HepG2 (cell line): Measurements from ENCODE around the gene UBE2M. TPM values are rescaled to one million over a fixed set of nuclear protein-coding genes. Genes with fewer than 3 reads are reported as not detected.

Experiments
- KLF11 ChIP-seq: IDR thresholded peaks from 2 replicates; pipeline ENCODE4 v1.6.1; 2016; ENCODE audit warnings: missing compliant biosample characterization
- NCOA5 ChIP-seq: sonication (generic); formaldehyde crosslinking; IDR thresholded peaks from 2 replicates; pipeline ENCODE4 v1.4.0; 2020; ENCODE audit warnings: missing genetic modification reagents
- ZEB1 ChIP-seq: IDR thresholded peaks from 2 replicates; pipeline ENCODE4 v1.6.1; 2012; ENCODE audit warnings: mild to moderate bottlenecking, low read depth, inconsistent platforms; ENCODE audit not compliant: insufficient replicate concordance
- ZNF468 ChIP-seq: sonication (generic); formaldehyde crosslinking; IDR thresholded peaks from 2 replicates; pipeline ENCODE4 v1.8.0; 2022; ENCODE audit warnings: mild to moderate bottlenecking, moderate library complexity, missing genetic modification reagents
- polyA plus RNA-seq, 8 experiments: library from polyadenylated mRNA; depleted of rRNA in 3 of 8; stranded (reverse) in 7 of 8; unstranded in 1 of 8; fragments of >200 nt; fragmentation: Illumina TruSeq in 4 of 8; extraction: Trizol in 4 of 8; gene quantifications; 2 replicates each; pipeline versions ENCODE4 v1.2.1 to v1.2.3, GENCODE V29; 2011 to 2016; ENCODE audit warnings: low read depth in 4 of 8, missing spikeins in 1 of 8, mixed read lengths in 1 of 8; ENCODE audit not compliant: insufficient read depth in 1 of 8
- total RNA-seq, 5 experiments: library from RNA; depleted of rRNA; stranded (reverse); fragments of >200 nt; fragmentation: Illumina TruSeq; extraction: Trizol; gene quantifications; 2 replicates each; pipeline ENCODE4 v1.2.3, GENCODE V29; 2016; ENCODE audit warnings: low read depth in 1 of 5
- TF ChIP-seq, protein P1 (sequence below): IDR thresholded peaks from 2 replicates; pipeline ENCODE4 v1.6.1; 2016
- TF ChIP-seq, protein P2 (sequence below), 2 experiments: fragments of 450-650 bp in 1 of 2; sonication (generic) in 1 of 2; formaldehyde crosslinking in 1 of 2; IDR thresholded peaks; 2 replicates each; pipeline versions ENCODE4 v1.6.1 to v1.8.0; 2016 to 2022; ENCODE audit warnings: antibody characterized with exemption in 1 of 2, mild to moderate bottlenecking in 1 of 2, missing genetic modification reagents in 1 of 2

UBE2M gene
- total and polyA plus RNA-seq, 2 of the 13 experiments (the other 11 are each of a cell fraction or from before 2014, with no cell fraction given): 36.2 to 50.3 TPM

GRCh38 chr19:58552655-58553054 is 5.8 kb downstream of the UBE2M start (continued):
- TF ChIP-seq, protein P1, sequence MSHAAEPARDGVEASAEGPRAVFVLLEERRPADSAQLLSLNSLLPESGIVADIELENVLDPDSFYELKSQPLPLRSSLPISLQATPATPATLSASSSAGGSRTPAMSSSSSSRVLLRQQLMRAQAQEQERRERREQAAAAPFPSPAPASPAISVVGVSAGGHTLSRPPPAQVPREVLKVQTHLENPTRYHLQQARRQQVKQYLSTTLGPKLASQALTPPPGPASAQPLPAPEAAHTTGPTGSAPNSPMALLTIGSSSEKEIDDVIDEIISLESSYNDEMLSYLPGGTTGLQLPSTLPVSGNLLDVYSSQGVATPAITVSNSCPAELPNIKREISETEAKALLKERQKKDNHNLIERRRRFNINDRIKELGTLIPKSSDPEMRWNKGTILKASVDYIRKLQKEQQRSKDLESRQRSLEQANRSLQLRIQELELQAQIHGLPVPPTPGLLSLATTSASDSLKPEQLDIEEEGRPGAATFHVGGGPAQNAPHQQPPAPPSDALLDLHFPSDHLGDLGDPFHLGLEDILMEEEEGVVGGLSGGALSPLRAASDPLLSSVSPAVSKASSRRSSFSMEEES: no peak
- TF ChIP-seq, protein P2, sequence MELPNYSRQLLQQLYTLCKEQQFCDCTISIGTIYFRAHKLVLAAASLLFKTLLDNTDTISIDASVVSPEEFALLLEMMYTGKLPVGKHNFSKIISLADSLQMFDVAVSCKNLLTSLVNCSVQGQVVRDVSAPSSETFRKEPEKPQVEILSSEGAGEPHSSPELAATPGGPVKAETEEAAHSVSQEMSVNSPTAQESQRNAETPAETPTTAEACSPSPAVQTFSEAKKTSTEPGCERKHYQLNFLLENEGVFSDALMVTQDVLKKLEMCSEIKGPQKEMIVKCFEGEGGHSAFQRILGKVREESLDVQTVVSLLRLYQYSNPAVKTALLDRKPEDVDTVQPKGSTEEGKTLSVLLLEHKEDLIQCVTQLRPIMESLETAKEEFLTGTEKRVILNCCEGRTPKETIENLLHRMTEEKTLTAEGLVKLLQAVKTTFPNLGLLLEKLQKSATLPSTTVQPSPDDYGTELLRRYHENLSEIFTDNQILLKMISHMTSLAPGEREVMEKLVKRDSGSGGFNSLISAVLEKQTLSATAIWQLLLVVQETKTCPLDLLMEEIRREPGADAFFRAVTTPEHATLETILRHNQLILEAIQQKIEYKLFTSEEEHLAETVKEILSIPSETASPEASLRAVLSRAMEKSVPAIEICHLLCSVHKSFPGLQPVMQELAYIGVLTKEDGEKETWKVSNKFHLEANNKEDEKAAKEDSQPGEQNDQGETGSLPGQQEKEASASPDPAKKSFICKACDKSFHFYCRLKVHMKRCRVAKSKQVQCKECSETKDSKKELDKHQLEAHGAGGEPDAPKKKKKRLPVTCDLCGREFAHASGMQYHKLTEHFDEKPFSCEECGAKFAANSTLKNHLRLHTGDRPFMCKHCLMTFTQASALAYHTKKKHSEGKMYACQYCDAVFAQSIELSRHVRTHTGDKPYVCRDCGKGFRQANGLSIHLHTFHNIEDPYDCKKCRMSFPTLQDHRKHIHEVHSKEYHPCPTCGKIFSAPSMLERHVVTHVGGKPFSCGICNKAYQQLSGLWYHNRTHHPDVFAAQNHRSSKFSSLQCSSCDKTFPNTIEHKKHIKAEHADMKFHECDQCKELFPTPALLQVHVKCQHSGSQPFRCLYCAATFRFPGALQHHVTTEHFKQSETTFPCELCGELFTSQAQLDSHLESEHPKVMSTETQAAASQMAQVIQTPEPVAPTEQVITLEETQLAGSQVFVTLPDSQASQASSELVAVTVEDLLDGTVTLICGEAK (IDR thresholded peaks at IDR 0.05): no peak
- TF ChIP-seq, protein P2 (CRISPR knock-in tag; IDR thresholded peaks at IDR 0.05): no peak
- TF ChIP-seq NCOA5 (CRISPR knock-in tag) (no peak), ZNF468 (CRISPR knock-in tag) (no peak), KLF11 (CRISPR knock-in tag) (no peak), ZEB1 (no peak)
